Dermis microvascular lymphatic vessel endothelial cell (primary cell): ENCODE measurements around the gene SNRPE. TPM values are rescaled to one million over a fixed set of nuclear protein-coding genes. Genes with fewer than 3 reads are reported as not detected.
A peak's percentile ranks its signal among the peaks of the same experiment; 100 is the strongest.

Experiments
- DNase-seq, 2 donors: peaks; one replicate each; pipeline versions ENCODE4 v3.0.0 to v3.0.0-alpha.2; 2010; ENCODE audit warnings: low read depth in 2 of 2
- total RNA-seq: library from RNA; depleted of rRNA; stranded (reverse); fragments of >200 nt; gene quantifications from 2 replicates; pipeline ENCODE4 v1.2.1, GENCODE V29; 2014

SNRPE gene
- total RNA-seq, 1 donor from 2014 or later: 70.0 TPM

DNA sequence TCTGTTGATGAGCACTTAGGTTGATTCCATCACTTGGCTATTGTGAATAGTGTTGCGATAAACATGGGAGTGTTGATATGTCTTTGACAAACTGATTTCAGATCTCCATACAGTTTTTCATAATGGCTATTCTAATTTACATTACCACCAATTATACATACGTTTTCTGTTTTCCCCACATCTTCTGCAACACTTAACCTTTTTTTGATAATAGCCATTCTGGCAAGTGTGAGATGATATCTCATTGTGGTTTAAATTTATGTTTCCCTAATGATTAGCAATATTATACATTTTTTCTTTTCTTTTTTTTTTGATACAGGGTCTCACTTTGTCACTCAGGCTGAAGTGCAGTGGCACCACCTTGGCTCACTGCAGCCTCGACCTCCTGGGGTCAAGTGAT lies 17.0 kb downstream of the SNRPE start:
- no peak for DNase-seq

GRCh38 chr1:203880606-203881005 lies 19.2 kb downstream of the SNRPE start:
- no peak for DNase-seq

DNA sequence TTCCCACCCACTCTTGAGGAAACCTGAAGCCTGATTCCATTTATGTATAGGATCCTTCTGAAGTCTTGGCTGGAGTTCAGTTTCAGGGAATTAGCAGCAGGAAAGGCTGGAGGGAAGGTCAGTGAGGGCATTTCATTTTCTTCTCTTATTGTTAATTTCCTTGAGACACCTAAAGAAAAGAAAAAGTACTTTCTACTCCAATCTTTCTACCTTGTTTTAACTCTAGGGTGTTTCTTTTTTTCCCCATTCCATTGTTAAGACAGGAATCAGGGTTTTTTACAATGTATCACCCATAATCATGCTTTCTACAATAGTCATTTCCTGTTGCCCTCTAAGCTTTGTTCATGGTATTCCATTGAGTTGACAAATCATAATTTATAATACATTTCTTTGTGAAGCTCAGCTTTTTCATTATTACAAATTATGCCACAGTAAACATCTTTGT lies 27.4 kb downstream of the SNRPE start:
- DNase-seq: peak; percentile 71 to 89

GRCh38 chr1:203891950-203892349 lies 30.6 kb downstream of the SNRPE start:
- no peak for DNase-seq

DNA sequence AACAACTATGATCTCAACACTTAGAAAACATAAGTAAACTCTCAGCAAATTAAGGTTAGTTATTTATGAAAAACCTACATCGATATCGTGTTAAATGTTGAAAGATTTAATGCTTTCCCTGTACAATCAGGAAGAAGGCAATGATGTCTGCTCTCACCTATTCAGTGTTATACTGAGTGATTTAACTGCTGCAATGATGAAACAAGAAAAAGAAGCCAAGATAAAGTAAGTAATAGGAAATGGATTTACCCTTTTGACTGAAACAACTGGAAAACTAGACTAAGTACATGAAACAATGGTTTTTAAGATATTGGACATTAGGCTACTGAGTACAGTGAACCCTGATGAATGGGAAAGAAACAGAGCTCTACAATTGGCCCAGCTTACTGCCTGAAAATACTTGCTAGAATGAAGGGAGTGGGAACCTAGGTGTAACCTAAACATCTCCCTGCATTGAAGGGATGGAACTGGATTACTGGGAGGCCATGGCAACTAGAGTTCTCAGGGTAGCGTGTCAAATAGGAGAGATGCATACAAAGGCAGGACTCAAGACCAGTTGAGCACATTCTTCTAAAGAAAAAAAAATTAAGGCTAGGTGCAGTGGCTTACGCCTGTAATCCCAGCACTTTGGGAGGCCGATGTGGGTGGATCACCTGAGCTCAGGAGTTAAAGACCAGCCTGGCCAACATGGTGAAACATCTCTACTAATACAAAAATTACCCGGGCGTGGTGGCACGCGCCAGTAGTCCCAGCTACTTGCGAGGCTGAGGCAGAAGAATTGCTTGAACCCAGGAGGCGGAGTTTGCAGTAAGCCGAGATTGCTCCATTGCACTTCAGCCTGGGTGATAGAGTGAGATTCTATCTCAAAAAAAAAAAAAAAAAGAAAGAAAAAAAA lies 37.3 kb downstream of the SNRPE start:
- DNase-seq: peak; percentile 59 to 86

- no peak for DNase-seq
Observed at GRCh38 chr1:203899353-203899716, 37.9 kb downstream of the SNRPE start.

DNA sequence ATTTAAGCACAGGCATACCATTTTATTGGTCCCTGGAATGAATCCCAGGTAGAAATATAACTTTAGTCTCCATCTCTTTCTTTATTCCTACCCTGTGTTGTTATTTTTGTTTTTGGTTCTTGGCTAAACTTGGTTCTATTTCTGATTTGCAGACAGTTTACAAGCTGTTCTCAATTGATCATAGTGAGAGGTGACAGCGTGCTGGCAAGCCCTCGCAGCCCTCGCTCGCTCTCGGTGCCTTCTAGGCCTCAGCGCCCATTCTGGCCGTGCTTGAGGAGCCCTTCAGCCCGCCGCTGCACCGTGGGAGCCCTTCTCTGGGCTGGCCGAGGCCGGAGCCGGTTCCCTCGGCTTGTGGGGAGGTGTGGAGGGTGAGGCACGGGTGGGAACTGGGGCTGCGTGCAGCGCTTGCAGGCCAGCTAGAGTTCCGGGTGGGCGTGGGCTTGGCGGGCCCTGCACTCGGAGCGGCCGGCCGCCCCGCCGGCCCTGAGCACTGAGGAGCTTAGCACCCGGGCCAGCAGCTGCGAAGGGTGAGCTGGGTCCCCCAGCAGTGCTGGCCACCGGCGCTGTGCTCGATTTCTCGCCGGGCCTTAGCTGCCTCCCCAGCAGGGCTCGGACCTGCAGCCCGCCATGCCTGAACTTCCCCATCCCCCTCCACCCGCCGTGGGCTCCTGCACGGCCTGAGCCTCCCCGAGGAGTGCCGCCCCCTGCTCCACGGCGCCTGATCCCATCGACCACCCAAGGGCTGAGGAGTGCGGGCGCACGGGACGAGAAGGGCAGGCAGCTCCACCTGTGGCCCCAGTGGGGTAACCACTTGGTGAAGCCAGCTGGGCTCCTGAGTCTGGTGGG lies 38.7 kb downstream of the SNRPE start:
- DNase-seq: no peak

GRCh38 chr1:203901581-203901980 lies 40.2 kb downstream of the SNRPE start:
- DNase-seq: no peak

DNA sequence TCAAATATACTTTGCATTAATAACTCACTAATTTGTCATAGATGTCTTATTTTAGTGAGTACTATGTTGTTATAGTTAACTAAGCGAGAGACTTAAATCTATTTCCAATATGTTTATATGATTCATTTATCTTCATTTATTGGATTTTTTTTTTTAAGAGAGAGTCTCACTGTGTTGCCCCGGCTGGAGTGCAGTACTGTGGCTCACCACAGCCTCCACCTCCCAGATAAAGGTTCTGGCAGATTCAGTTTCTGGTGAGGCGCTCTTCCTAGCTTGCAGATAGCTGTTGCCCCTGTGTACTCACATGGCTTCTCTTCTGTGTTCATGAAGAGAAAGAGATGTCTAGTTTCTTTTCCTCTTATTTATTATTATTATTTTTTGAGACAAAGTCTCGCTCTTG lies 43.9 kb downstream of the SNRPE start:
- DNase-seq: no peak

DNA sequence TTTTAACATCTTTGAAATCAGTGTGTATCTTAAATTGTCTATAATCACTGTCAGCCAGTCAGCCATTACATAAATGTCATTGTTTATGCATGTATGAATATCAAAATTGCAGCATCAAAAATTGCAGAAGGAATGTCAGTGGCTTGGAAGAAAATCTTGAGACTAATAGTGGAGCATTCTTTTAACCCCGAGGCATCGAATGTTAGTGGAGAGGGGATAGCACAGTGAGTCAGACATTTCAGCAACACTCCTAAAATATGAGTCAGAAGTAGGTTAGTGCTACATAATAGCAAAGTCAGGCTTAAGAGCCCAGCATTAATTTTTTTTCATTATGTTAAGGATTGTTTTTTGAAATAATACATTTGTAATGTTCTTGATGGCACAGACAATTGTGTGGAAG lies 45.5 kb downstream of the SNRPE start:
- DNase-seq: peak in 1 of 2 donors; percentile 60

GRCh38 chr1:203907901-203908300 lies 46.5 kb downstream of the SNRPE start:
- no peak for DNase-seq

DNA sequence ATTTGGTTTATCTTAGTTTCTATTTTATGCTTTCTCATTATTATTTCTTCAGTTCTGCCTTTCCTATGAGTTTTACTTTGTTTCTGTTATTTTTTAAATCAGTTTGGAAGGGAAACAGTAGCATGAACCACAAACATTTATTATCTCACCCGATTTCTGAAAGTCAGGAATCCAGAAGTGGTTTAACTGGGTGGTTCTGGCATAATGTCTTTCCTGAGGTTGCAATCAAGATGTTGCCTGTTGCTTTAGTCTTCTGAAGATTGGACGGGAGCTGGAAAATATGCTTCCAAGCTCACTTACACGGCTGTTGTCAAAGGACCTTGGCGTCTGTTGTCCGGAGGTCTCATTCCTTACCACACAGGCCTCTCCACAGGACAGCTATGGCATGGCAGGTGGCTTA lies 50.4 kb downstream of the SNRPE start:
- no peak for DNase-seq

DNA sequence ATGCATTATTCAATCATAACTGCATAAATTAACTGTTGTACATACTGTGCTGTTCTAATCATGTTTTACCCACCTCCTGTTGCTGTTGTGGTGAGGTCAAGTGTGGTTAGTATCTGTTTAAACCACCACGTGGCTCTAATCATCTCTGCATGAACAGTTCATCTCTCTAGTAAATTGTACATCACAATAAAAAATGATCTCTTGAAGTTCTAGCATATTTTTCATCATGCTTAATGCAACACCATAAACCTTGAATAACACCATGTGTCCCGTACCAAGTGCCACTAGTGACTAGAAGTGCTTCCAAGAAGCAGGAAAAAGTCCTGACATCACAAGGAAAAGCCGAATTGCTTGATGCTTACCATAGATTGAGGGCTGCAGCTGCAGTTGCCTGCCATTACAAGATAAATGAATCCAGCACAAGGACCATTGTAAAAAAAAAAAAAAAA lies 51.7 kb downstream of the SNRPE start:
- no peak for DNase-seq

- no peak for DNase-seq
Observed at GRCh38 chr1:203914292-203914691, 52.9 kb downstream of the SNRPE start.

GRCh38 chr1:203915811-203916210 lies 54.4 kb downstream of the SNRPE start:
- DNase-seq: no peak

DNA sequence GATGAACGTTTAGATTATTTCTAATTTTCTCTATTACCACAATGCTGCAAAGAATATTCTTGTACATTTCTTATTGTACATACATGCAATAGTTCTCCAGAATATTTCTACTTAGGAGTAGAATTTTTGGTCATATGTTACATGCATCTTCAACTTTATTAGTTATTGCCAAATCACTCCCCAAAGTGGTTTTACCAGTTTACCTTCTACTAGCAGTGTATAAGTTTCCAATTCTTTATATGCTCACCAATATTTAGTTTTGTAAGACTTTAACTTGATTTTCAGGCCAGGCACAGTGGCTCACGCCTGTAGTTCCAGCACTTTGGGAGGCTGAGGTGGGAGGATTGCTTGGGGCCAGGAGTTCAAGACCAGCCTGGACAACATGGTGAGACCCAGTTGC lies 55.4 kb downstream of the SNRPE start:
- no peak for DNase-seq

Other genes with a start within 250 kb of the SNRPE start
- 52.0 and 54.2 TPM in 2 replicates for gene ATP2B4, start 234.8 kb upstream of the SNRPE start, total RNA-seq
- gene LAX1, start 96.4 kb upstream of the SNRPE start, total RNA-seq: under 0.01 TPM in 2 replicates
- 11.7 and 14.5 TPM in 2 replicates for gene ZBED6, start 66.0 kb upstream of the SNRPE start, total RNA-seq
- gene ZC3H11A, start 66.0 kb upstream of the SNRPE start, total RNA-seq: 76.4 and 84.8 TPM in 2 replicates
- gene SOX13, start 211.5 kb downstream of the SNRPE start, total RNA-seq: 7.4 and 8.9 TPM in 2 replicates